Measurements from ENCODE around the gene SPDYE2. TPM values are rescaled to one million over a fixed set of nuclear protein-coding genes. Genes with fewer than 3 reads are reported as not detected.
"Not testable (repeated sequence)": the region's sequence is repeated elsewhere in the genome, so short reads cannot be mapped to it uniquely, and the experiment has no call there.

Gene SPDYE2
- total RNA-seq, 1 donor from 2014 or later = 0.13 TPM

GRCh38 chr7:102602317-102602716 lies 51.3 kb downstream of the SPDYE2 start:
- not testable (repeated sequence) for H3K4me1 Mint-ChIP-seq; H3K27me3 Mint-ChIP-seq (ENCODE audit: low read depth); H3K36me3 Mint-ChIP-seq; H3K9me3 Mint-ChIP-seq; DNase-seq (ENCODE audit: low spot score in 2 of 2, unreplicated experiment in 2 of 2); H3K4me3 Mint-ChIP-seq; H3K27ac Mint-ChIP-seq

- H3K4me1 Mint-ChIP-seq; DNase-seq (ENCODE audit: low spot score in 2 of 2, unreplicated experiment in 2 of 2); H3K27ac Mint-ChIP-seq; H3K27me3 Mint-ChIP-seq (ENCODE audit: low read depth); H3K4me3 Mint-ChIP-seq; H3K9me3 Mint-ChIP-seq; H3K36me3 Mint-ChIP-seq: not testable (repeated sequence)
Observed at GRCh38 chr7:102604431-102605145, 53.6 kb downstream of the SPDYE2 start.

GRCh38 chr7:102606848-102607247 lies 55.8 kb downstream of the SPDYE2 start:
- H3K4me3 Mint-ChIP-seq; H3K27me3 Mint-ChIP-seq (ENCODE audit: low read depth); H3K9me3 Mint-ChIP-seq; DNase-seq (ENCODE audit: low spot score in 2 of 2, unreplicated experiment in 2 of 2); H3K27ac Mint-ChIP-seq; H3K36me3 Mint-ChIP-seq; H3K4me1 Mint-ChIP-seq: not testable (repeated sequence)

- not testable (repeated sequence) for H3K4me1 Mint-ChIP-seq; H3K36me3 Mint-ChIP-seq; H3K27ac Mint-ChIP-seq; H3K9me3 Mint-ChIP-seq; H3K27me3 Mint-ChIP-seq (ENCODE audit: low read depth); H3K4me3 Mint-ChIP-seq; DNase-seq (ENCODE audit: low spot score in 2 of 2, unreplicated experiment in 2 of 2)
Observed at GRCh38 chr7:102609734-102610133, 58.7 kb downstream of the SPDYE2 start.

GRCh38 chr7:102610441-102610840 lies 59.4 kb downstream of the SPDYE2 start:
- H3K36me3 Mint-ChIP-seq; H3K27ac Mint-ChIP-seq; H3K4me3 Mint-ChIP-seq; DNase-seq (ENCODE audit: low spot score in 2 of 2, unreplicated experiment in 2 of 2); H3K9me3 Mint-ChIP-seq; H3K27me3 Mint-ChIP-seq (ENCODE audit: low read depth); H3K4me1 Mint-ChIP-seq: not testable (repeated sequence)

GRCh38 chr7:102611013-102611674 lies 60.1 kb downstream of the SPDYE2 start:
- DNase-seq (ENCODE audit: low spot score in 2 of 2, unreplicated experiment in 2 of 2); H3K9me3 Mint-ChIP-seq; H3K4me3 Mint-ChIP-seq; H3K4me1 Mint-ChIP-seq; H3K36me3 Mint-ChIP-seq; H3K27ac Mint-ChIP-seq; H3K27me3 Mint-ChIP-seq (ENCODE audit: low read depth): not testable (repeated sequence)

GRCh38 chr7:102611675-102612325 lies 60.8 kb downstream of the SPDYE2 start:
- H3K4me1 Mint-ChIP-seq; H3K9me3 Mint-ChIP-seq; H3K27ac Mint-ChIP-seq; H3K4me3 Mint-ChIP-seq; H3K36me3 Mint-ChIP-seq; DNase-seq (ENCODE audit: low spot score in 2 of 2, unreplicated experiment in 2 of 2); H3K27me3 Mint-ChIP-seq (ENCODE audit: low read depth): not testable (repeated sequence)

Other genes with a start within 250 kb of the SPDYE2 start
- not detected in 3 replicates for gene SPDYE6, start 194.8 kb upstream of the SPDYE2 start, total RNA-seq
- gene PRKRIP1, start 154.9 kb upstream of the SPDYE2 start, total RNA-seq = 50.3 to 57.7 TPM (median 53.7 TPM) in 3 replicates
- gene ORAI2, start 117.7 kb upstream of the SPDYE2 start, total RNA-seq = 27.3 to 27.9 TPM (median 27.5 TPM) in 3 replicates
- gene ALKBH4, start 86.4 kb upstream of the SPDYE2 start, total RNA-seq = 14.9 to 19.4 TPM (median 18.6 TPM) in 3 replicates
- gene LRWD1, start 86.2 kb upstream of the SPDYE2 start, total RNA-seq = 19.2 to 21.1 TPM (median 19.2 TPM) in 3 replicates
- gene POLR2J, start 72.3 kb upstream of the SPDYE2 start, total RNA-seq = 37.1 to 40.3 TPM (median 37.9 TPM) in 3 replicates
- gene RASA4B, start 33.4 kb upstream of the SPDYE2 start, total RNA-seq = 6.5 to 8.4 TPM (median 8.2 TPM) in 3 replicates
- 9.4 to 12.1 TPM (median 10.3 TPM) in 3 replicates for gene UPK3BL2, start 7.5 kb upstream of the SPDYE2 start, total RNA-seq
- 25.7 to 31.6 TPM (median 31.2 TPM) in 3 replicates for gene POLR2J3, start 21.4 kb downstream of the SPDYE2 start, total RNA-seq
- 26.7 to 32.6 TPM (median 32.1 TPM) in 3 replicates for gene RASA4, start 65.5 kb downstream of the SPDYE2 start, total RNA-seq
- gene UPK3BL1, start 91.6 kb downstream of the SPDYE2 start, total RNA-seq = 18.3 to 26.8 TPM (median 26.6 TPM) in 3 replicates
- gene SPDYE2B, start 99.1 kb downstream of the SPDYE2 start, total RNA-seq = not detected in 3 replicates
- 7.5 to 10.3 TPM (median 9.8 TPM) in 3 replicates for gene POLR2J2, start 120.4 kb downstream of the SPDYE2 start, total RNA-seq
- 11.1 to 12.4 TPM (median 11.6 TPM) in 3 replicates for gene FAM185A, start 197.8 kb downstream of the SPDYE2 start, total RNA-seq

Measured in mesothelial cell of epicardium (in vitro differentiated cells).